Breast epithelium (tissue), 3 donors: ENCODE measurements around the gene INSC.

Experiments used
- POLR2A ChIP-seq: fragments of 450-650 bp; IDR thresholded peaks from one replicate; pipeline ENCODE4 v1.6.1; 2016; ENCODE audit warnings: antibody characterized with exemption, mild to moderate bottlenecking, moderate library complexity
- POLR2AphosphoS5 ChIP-seq, 3 donors: sonication (generic); formaldehyde crosslinking; IDR thresholded peaks; one replicate each; pipeline ENCODE4 v1.6.1; 2017; ENCODE audit warnings: antibody characterized with exemption in 3 of 3
- TF ChIP-seq, protein P1 (sequence below), 3 donors: fragments of 450-650 bp; IDR thresholded peaks; one replicate each; pipeline ENCODE4 v1.5.1; 2016 to 2017; ENCODE audit warnings: antibody characterized with exemption in 3 of 3, mild to moderate bottlenecking in 3 of 3, moderate library complexity in 3 of 3

DNA sequence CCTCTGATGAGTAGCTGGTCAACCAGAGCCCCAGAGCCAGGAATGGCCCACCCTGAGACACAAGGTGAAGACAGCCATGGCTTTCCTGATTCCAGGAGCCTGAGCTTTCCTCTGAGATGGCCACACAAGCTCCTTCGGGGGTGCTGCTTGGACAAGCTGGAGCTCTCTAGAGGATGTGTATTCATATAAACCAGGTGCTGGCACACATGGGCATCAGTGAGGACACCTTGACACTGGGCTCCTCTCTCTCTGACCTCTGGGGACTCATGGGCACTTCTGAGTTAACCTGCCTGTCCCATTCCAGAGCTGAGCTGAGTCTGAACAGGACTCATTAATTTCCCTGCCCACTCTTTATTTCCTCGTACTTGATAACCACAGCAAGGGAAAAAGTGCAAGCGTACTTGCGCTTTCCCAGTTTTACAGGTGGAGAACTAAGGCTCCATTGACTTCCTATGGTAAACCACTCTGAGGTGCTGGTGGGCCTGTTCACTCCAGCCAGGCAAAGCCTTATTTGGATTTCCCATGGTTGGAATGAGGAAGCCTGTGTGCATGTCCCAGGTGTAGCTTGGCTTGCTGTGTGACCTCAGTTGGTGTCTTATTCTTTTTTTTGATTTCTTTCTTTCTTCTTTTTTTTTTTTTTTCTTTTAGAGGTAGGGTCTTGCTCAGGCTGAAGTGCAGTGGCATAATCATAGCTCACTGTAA lies 25.4 kb downstream of the INSC start:
- TF ChIP-seq POLR2AphosphoS5 (IDR thresholded peaks at IDR 0.05) (no peak), POLR2A (no peak)
- TF ChIP-seq, protein P1, sequence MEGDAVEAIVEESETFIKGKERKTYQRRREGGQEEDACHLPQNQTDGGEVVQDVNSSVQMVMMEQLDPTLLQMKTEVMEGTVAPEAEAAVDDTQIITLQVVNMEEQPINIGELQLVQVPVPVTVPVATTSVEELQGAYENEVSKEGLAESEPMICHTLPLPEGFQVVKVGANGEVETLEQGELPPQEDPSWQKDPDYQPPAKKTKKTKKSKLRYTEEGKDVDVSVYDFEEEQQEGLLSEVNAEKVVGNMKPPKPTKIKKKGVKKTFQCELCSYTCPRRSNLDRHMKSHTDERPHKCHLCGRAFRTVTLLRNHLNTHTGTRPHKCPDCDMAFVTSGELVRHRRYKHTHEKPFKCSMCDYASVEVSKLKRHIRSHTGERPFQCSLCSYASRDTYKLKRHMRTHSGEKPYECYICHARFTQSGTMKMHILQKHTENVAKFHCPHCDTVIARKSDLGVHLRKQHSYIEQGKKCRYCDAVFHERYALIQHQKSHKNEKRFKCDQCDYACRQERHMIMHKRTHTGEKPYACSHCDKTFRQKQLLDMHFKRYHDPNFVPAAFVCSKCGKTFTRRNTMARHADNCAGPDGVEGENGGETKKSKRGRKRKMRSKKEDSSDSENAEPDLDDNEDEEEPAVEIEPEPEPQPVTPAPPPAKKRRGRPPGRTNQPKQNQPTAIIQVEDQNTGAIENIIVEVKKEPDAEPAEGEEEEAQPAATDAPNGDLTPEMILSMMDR (IDR thresholded peaks at IDR 0.05), result no peak
